ENCODE results near the gene DENND4A.

The DENND4A gene

GRCh38 chr15:65747265-65747664, 44.8 kb downstream of the DENND4A start:
- H3K4me2 ChIP-seq (ENCODE audit: insufficient read depth, low read length): no peak overlapping the region
- ATAC-seq (ENCODE audit: insufficient read depth, low read depth): no peak

GRCh38 chr15:65743637-65744252, 48.3 kb downstream of the DENND4A start:
- Histone ChIP-seq H3K9ac (ENCODE audit: low read depth, low read length) (no peak overlapping the region), H3K79me2 (ENCODE audit: insufficient read depth, low read length) (no peaks in the 10 kb centered on the region), H4K20me1 (ENCODE audit: insufficient read depth, low read length) (no peaks in the 10 kb centered on the region), H3K36me3 (ENCODE audit: insufficient read depth, low read length) (no peaks in the 10 kb centered on the region), H3K9me3 (ENCODE audit: insufficient read depth, low read length, severe bottlenecking) (no peaks in the 10 kb centered on the region), H3K4me3 (ENCODE audit: low read depth in 1 of 2, low read length in 2 of 2) (no peak overlapping the region), H2AFZ (ENCODE audit: low read depth, low read length) (no peak overlapping the region), H3K4me2 (ENCODE audit: insufficient read depth, low read length) (no peak overlapping the region), H3K27ac (ENCODE audit: low read length) (no peak overlapping the region), H3K27me3 (ENCODE audit: insufficient read depth, low read length, poor library complexity) (no peaks in the 10 kb centered on the region), H3K4me1 (ENCODE audit: insufficient read depth, low read length) (no peaks in the 10 kb centered on the region)
- TF ChIP-seq EZH2 (IDR thresholded peaks at IDR 0.05; ENCODE audit: borderline replicate concordance, low read depth, low read length, severe bottlenecking) (no peak), CTCF (IDR thresholded peaks at IDR 0.05; ENCODE audit: borderline replicate concordance, extremely low read depth, low read length, poor library complexity, severe bottlenecking) (no peak)
- ATAC-seq (ENCODE audit: insufficient read depth, low read depth) (no peak), DNase-seq (no peak)

More at GRCh38 chr15:65747265-65747664, 44.8 kb downstream of the DENND4A start:
- DNase-seq: no peak
- no peak overlapping the region for H3K4me3 ChIP-seq (ENCODE audit: low read depth in 1 of 2, low read length in 2 of 2)
- H3K4me1 ChIP-seq (ENCODE audit: insufficient read depth, low read length): no peaks in the 10 kb centered on the region
- H3K9ac ChIP-seq (ENCODE audit: low read depth, low read length): no peak overlapping the region
- H2AFZ ChIP-seq (ENCODE audit: low read depth, low read length): no peak overlapping the region
- H3K9me3 ChIP-seq (ENCODE audit: insufficient read depth, low read length, severe bottlenecking): no peaks in the 10 kb centered on the region
- H3K36me3 ChIP-seq (ENCODE audit: insufficient read depth, low read length): no peaks in the 10 kb centered on the region
- H3K27me3 ChIP-seq (ENCODE audit: insufficient read depth, low read length, poor library complexity): no peaks in the 10 kb centered on the region
- no peaks in the 10 kb centered on the region for H3K79me2 ChIP-seq (ENCODE audit: insufficient read depth, low read length)
- no peak overlapping the region for H3K27ac ChIP-seq (ENCODE audit: low read length)
- H4K20me1 ChIP-seq (ENCODE audit: insufficient read depth, low read length): no peaks in the 10 kb centered on the region
- TF ChIP-seq CTCF (IDR thresholded peaks at IDR 0.05; ENCODE audit: borderline replicate concordance, extremely low read depth, low read length, poor library complexity, severe bottlenecking): no peak
- TF ChIP-seq EZH2 (IDR thresholded peaks at IDR 0.05; ENCODE audit: borderline replicate concordance, low read depth, low read length, severe bottlenecking): no peak

- no peaks in the 10 kb centered on the region for H3K27me3 ChIP-seq (ENCODE audit: insufficient read depth, low read length, poor library complexity)
- no peak overlapping the region for H3K4me3 ChIP-seq (ENCODE audit: low read depth in 1 of 2, low read length in 2 of 2)
- H3K27ac ChIP-seq (ENCODE audit: low read length): no peak overlapping the region
- no peak overlapping the region for H2AFZ ChIP-seq (ENCODE audit: low read depth, low read length)
- H3K9ac ChIP-seq (ENCODE audit: low read depth, low read length): no peak overlapping the region
- H3K4me2 ChIP-seq (ENCODE audit: insufficient read depth, low read length): no peak overlapping the region
- H3K79me2 ChIP-seq (ENCODE audit: insufficient read depth, low read length): no peaks in the 10 kb centered on the region
- DNase-seq (no peak), ATAC-seq (ENCODE audit: insufficient read depth, low read depth) (no peak)
- H3K36me3 ChIP-seq (ENCODE audit: insufficient read depth, low read length): peaks cover 5% of the 10 kb centered on the region; the same call in 1 of the 2 replicates
- no peaks in the 10 kb centered on the region for H3K9me3 ChIP-seq (ENCODE audit: insufficient read depth, low read length, severe bottlenecking)
- no peaks in the 10 kb centered on the region for H4K20me1 ChIP-seq (ENCODE audit: insufficient read depth, low read length)
- TF ChIP-seq CTCF (IDR thresholded peaks at IDR 0.05; ENCODE audit: borderline replicate concordance, extremely low read depth, low read length, poor library complexity, severe bottlenecking): no peak
- no peaks in the 10 kb centered on the region for H3K4me1 ChIP-seq (ENCODE audit: insufficient read depth, low read length)
Measured at GRCh38 chr15:65740148-65740547, 51.9 kb downstream of the DENND4A start.
